ENCODE data around the gene COL12A1.

The COL12A1 gene

GRCh38 chr6:75094614-75095200, 111.1 kb downstream of the COL12A1 start:
- TF ChIP-seq CTCF (IDR thresholded peaks at IDR 0.05; ENCODE audit: borderline replicate concordance, control extremely low read depth, extremely low read depth, insufficient read depth, missing control alignments) = no peak
- DNase-seq (ENCODE audit: low spot score) = no peak
- in situ Hi-C loops (cut with MboI; ENCODE audit: low sequenced_read_pairs, unreplicated experiment) = no loop called here

DNA sequence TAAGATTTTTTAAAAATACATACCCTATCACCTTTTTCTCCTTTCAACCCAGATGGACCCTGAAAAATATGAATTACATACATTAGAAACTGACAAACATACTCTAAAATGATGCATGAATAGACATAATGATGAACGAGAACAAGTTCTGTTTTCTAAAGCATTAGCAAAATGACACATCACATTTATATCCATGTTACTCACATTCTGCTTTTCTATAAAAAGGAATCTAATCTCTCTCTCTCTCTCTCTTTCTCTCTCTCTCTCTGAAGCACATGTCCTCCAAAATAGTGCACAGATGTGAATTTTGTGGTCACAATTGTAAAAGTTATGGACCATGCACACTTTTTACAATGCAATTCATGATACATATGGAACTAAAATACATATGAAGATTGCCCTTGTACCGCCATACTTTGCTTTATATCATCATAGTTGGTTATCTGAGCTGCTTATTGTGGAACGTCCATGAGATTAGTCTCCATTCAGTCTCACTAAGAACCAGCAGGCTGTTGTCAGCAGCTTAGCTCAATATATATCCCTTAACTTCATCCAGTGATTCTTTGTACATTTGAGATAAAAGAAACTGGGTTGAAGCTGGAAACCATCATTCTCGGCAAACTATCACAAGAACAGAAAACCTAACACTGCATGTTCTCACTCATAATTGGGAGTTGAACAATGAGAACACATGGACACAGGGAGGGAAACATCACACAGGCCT, 114.2 kb downstream of the COL12A1 start:
- no peak for TF ChIP-seq CTCF (IDR thresholded peaks at IDR 0.05; ENCODE audit: borderline replicate concordance, control extremely low read depth, extremely low read depth, insufficient read depth, missing control alignments)
- no peak for DNase-seq (ENCODE audit: low spot score)
- in situ Hi-C loops (cut with MboI; ENCODE audit: low sequenced_read_pairs, unreplicated experiment) = no loop called here

GRCh38 chr6:75090576-75090975, 115.3 kb downstream of the COL12A1 start:
- no peak for DNase-seq (ENCODE audit: low spot score)
- in situ Hi-C loops (cut with MboI; ENCODE audit: low sequenced_read_pairs, unreplicated experiment) = no loop called here
- TF ChIP-seq CTCF (IDR thresholded peaks at IDR 0.05; ENCODE audit: borderline replicate concordance, control extremely low read depth, extremely low read depth, insufficient read depth, missing control alignments) = no peak

DNA sequence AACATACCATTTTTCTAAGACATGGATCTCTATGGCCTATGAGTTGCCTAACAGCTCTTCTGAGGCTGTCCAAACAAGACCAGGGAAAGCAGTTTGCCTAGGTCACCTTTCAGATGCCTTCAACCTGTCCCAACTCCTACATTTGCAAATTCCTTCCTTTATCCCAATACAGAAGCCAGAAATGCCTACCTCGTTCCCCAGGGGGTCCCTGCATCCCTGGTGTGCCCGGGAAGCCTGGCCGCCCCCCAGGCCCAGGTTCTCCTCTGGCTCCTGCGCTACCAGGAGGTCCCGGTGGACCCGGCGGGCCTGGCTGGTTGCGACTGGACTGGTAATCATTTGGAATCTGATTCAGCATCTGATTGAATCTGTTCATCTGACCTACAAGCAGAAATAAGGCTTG, 115.9 kb downstream of the COL12A1 start:
- TF ChIP-seq CTCF (IDR thresholded peaks at IDR 0.05; ENCODE audit: borderline replicate concordance, control extremely low read depth, extremely low read depth, insufficient read depth, missing control alignments) = no peak
- no peak for DNase-seq (ENCODE audit: low spot score)
- in situ Hi-C loops (cut with MboI; ENCODE audit: low sequenced_read_pairs, unreplicated experiment) = no loop called here

DNA sequence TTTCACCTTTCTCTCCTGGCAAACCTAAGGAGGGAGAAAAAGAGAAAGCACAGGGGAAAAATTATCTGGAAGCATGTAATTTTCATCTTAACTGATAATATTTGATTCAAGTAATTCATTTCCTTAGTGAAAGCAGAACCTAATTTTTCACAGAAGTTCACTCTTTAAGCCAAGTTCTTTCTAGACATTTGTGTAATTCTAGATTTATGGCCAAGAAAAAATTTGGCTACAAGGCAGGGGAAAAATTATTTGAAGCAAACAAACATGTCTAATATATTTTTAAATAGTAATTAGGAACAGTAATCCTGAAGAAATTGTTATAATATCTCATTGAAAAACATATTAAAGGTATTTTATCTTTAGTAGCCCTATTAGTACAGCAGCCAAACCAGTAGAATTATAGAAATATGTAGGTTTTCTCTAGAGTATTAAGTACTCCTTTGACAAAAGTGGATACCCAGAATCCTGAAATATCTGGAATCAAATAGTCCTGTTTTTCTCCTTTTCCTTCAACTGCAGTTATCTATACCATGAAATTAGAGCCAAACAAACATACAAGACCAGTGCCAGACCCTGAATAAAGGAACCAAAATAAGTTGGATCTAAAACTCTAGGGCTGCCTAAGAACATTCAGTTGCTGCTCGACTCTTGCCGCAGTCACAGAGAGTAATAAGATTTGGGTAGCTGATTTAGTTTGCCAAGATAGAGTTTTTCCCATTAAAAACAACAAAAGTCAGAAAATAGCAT, 116.5 kb downstream of the COL12A1 start:
- in situ Hi-C loops (cut with MboI; ENCODE audit: low sequenced_read_pairs, unreplicated experiment) = no loop called here
- no peak for DNase-seq (ENCODE audit: low spot score)
- no peak for TF ChIP-seq CTCF (IDR thresholded peaks at IDR 0.05; ENCODE audit: borderline replicate concordance, control extremely low read depth, extremely low read depth, insufficient read depth, missing control alignments)

- in situ Hi-C loops (cut with MboI; ENCODE audit: low sequenced_read_pairs, unreplicated experiment) = no loop called here
- no peak for TF ChIP-seq CTCF (IDR thresholded peaks at IDR 0.05; ENCODE audit: borderline replicate concordance, control extremely low read depth, extremely low read depth, insufficient read depth, missing control alignments)
- no peak for DNase-seq (ENCODE audit: low spot score)
These were observed 119.8 kb downstream of the COL12A1 start for GRCh38 chr6:75085931-75086635.
